ENCODE data around the gene MACROD1.

DNA sequence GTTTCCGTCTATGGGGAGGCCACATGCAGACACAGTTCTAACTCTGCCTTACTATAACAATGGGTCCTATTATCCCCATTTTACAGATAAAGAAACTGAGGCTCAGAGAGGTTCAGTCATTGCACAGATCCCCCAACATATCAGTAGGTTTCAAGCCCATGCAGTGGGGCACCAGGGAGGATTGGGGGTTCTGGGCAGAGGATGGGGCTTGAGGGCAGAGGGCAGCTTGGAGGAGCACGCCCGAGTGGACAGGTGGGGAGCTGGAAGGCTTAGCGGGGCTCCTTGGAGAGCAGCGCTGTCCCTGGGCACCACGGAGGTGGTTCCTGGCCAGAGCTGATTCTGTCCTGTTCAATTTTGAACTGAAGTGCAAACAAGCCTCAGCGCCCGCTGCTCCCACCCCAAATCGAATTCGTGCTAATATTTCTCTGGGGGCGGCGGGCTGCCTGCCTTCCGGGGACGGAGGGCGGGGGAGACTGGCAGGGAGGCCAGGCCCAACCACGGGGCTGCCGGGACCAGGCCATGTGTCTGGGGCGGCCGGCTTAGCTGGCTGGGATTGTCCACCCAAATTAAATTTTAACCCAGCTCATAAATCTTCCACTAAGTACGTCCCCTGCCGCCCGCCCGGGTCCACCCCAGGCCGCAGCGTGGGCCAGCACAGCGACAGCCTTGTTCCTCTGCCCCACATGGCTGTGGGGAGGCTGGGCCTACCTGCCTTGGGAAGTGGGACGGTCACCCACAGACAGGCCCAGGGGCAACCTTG, 80.8 kb downstream of the MACROD1 start:
- no peak for TF ChIP-seq EP300 (IDR thresholded peaks at IDR 0.05)
- TF ChIP-seq, protein P1, sequence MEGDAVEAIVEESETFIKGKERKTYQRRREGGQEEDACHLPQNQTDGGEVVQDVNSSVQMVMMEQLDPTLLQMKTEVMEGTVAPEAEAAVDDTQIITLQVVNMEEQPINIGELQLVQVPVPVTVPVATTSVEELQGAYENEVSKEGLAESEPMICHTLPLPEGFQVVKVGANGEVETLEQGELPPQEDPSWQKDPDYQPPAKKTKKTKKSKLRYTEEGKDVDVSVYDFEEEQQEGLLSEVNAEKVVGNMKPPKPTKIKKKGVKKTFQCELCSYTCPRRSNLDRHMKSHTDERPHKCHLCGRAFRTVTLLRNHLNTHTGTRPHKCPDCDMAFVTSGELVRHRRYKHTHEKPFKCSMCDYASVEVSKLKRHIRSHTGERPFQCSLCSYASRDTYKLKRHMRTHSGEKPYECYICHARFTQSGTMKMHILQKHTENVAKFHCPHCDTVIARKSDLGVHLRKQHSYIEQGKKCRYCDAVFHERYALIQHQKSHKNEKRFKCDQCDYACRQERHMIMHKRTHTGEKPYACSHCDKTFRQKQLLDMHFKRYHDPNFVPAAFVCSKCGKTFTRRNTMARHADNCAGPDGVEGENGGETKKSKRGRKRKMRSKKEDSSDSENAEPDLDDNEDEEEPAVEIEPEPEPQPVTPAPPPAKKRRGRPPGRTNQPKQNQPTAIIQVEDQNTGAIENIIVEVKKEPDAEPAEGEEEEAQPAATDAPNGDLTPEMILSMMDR (IDR thresholded peaks at IDR 0.05) = no peak
